HepG2 (cell line): Measurements from ENCODE around the gene ANTKMT.

Experiments
- AGO2 ChIP-seq: fragments of 200-400 bp; formaldehyde crosslinking; optimal IDR thresholded peaks from 2 replicates; pipeline ENCODE3; 2017; ENCODE audit warnings: mild to moderate bottlenecking, low read depth, low read length, moderate library complexity
- CTCF ChIP-seq: sonication (generic); formaldehyde crosslinking; IDR thresholded peaks from 2 replicates; pipeline ENCODE4 v1.5.0; 2020; ENCODE audit warnings: mild to moderate bottlenecking, missing genetic modification reagents, moderate library complexity
- ELF1 ChIP-seq: sonication (generic); formaldehyde crosslinking; IDR thresholded peaks from 2 replicates; pipeline ENCODE4 v1.4.0; 2020; ENCODE audit warnings: missing genetic modification reagents
- KLF16 ChIP-seq, 2 experiments: sonication (generic) in 1 of 2; formaldehyde crosslinking in 1 of 2; IDR thresholded peaks; 2 replicates each; pipeline versions ENCODE4 v1.6.1 to v1.8.0; 2016 to 2023; ENCODE audit warnings: missing genetic modification reagents in 2 of 2, missing compliant biosample characterization in 1 of 2
- RFX5 ChIP-seq: IDR thresholded peaks from 2 replicates; pipeline ENCODE4 v1.6.1; 2011; ENCODE audit warnings: low read depth, low read length, improper control_type of control experiment
- SMAD3 ChIP-seq: sonication (generic); formaldehyde crosslinking; IDR thresholded peaks from 2 replicates; pipeline ENCODE4 v1.4.0; 2020; ENCODE audit warnings: missing genetic modification reagents
- SOX6 ChIP-seq, 2 experiments: fragments of 450-650 bp in 1 of 2; sonication (generic) in 1 of 2; formaldehyde crosslinking in 1 of 2; IDR thresholded peaks; 2 replicates each; pipeline versions ENCODE4 v1.4.0 to v1.6.1; 2017 to 2020; ENCODE audit warnings: antibody characterized with exemption in 1 of 2, mild to moderate bottlenecking in 1 of 2, missing genetic modification reagents in 1 of 2
- XBP1 ChIP-seq: sonication (generic); formaldehyde crosslinking; IDR thresholded peaks from 2 replicates; pipeline ENCODE4 v1.5.0; 2020; ENCODE audit warnings: missing genetic modification reagents
- ZBTB14 ChIP-seq: sonication (generic); formaldehyde crosslinking; IDR thresholded peaks from 2 replicates; pipeline ENCODE4 v1.4.0; 2020; ENCODE audit warnings: missing genetic modification reagents
- ZBTB25 ChIP-seq: IDR thresholded peaks from 2 replicates; pipeline ENCODE4 v1.6.1; 2018; ENCODE audit warnings: missing genetic modification reagents
- ZNF468 ChIP-seq: sonication (generic); formaldehyde crosslinking; IDR thresholded peaks from 2 replicates; pipeline ENCODE4 v1.8.0; 2022; ENCODE audit warnings: mild to moderate bottlenecking, moderate library complexity, missing genetic modification reagents
- ZNF850 ChIP-seq: sonication (generic); formaldehyde crosslinking; conservative IDR thresholded peaks from 2 replicates; pipeline ENCODE4 v1.9.0; 2021; ENCODE audit warnings: mild to moderate bottlenecking, missing genetic modification reagents
- TF ChIP-seq, protein P1 (sequence below): sonication (generic); formaldehyde crosslinking; IDR thresholded peaks from 2 replicates; pipeline ENCODE4 v1.4.0; 2020; ENCODE audit warnings: low read depth, mild to moderate bottlenecking, missing genetic modification reagents

DNA sequence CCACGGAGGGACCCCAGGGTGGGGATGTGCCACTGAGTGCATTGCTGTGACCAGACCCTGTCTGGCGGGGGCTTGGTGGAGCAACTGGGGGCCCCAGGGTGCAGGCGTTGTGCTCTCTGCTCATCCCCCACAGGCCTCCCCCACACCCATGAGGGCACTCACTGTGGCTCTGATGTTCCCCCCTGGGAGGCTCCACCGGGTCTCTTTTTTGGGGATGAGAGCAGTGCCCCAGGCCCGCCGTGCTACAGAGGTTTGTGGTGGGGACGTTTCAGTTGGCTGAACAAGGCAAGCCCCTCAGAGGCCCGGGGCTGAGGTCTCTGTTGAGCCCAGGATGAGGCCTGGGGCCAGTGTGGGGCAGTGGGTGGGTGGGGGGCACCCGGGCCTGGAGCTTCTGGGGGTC is 2.7 kb downstream of the ANTKMT start:
- TF ChIP-seq AGO2 = no peak
- no peak for TF ChIP-seq ZNF850 (CRISPR knock-in tag)
- TF ChIP-seq ZNF468 (CRISPR knock-in tag) = no peak
- no peak for TF ChIP-seq CTCF
- no peak for TF ChIP-seq XBP1 (CRISPR knock-in tag)
- no peak for TF ChIP-seq ZBTB25 (CRISPR knock-in tag)
- TF ChIP-seq KLF16 (CRISPR knock-in tag; IDR thresholded peaks at IDR 0.05) = no peak
- TF ChIP-seq, protein P1, sequence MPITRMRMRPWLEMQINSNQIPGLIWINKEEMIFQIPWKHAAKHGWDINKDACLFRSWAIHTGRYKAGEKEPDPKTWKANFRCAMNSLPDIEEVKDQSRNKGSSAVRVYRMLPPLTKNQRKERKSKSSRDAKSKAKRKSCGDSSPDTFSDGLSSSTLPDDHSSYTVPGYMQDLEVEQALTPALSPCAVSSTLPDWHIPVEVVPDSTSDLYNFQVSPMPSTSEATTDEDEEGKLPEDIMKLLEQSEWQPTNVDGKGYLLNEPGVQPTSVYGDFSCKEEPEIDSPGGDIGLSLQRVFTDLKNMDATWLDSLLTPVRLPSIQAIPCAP (CRISPR knock-in tag) = no peak
- no peak for TF ChIP-seq SMAD3 (CRISPR knock-in tag)
- no peak for TF ChIP-seq RFX5
- no peak for TF ChIP-seq ELF1 (CRISPR knock-in tag)
- TF ChIP-seq SOX6 (IDR thresholded peaks at IDR 0.05) = no peak
- no peak for TF ChIP-seq SOX6 (CRISPR knock-in tag; IDR thresholded peaks at IDR 0.05)
- no peak for TF ChIP-seq ZBTB14 (CRISPR knock-in tag)
